MM.1S (cell line): Measurements from ENCODE around the gene GFRA1.

Source experiments
- CTCF ChIP-seq: fragments of 300-600 bp; sonication (generic); IDR thresholded peaks from 2 replicates; pipeline ENCODE4 v1.5.1; 2016; ENCODE audit warnings: antibody characterized with exemption, low read length, mixed read lengths
- EZH2 ChIP-seq: fragments of 300-600 bp; sonication (generic); optimal IDR thresholded peaks from 2 replicates; pipeline ENCODE3; 2017; ENCODE audit warnings: low read depth, mild to moderate bottlenecking, antibody characterized with exemption, low read length, mixed read lengths
- EZH2phosphoT487 ChIP-seq: fragments of 300-600 bp; sonication (generic); IDR thresholded peaks from 2 replicates; pipeline ENCODE4 v1.6.1; 2018; ENCODE audit warnings: antibody characterized with exemption, low read length

GRCh38 chr10:116146372-116147140, 126.5 kb downstream of the GFRA1 start:
- no peak for TF ChIP-seq CTCF
- TF ChIP-seq EZH2: no peak
- no peak for TF ChIP-seq EZH2phosphoT487
